Testis (tissue), 2 donors: ENCODE measurements around the gene ACTR1A.

Experiments
- CTCF ChIP-seq, 3 experiments: fragments of 450-650 bp in 2 of 3; fragments of 200-600 bp in 1 of 3; sonication (generic) in 1 of 3; IDR thresholded peaks; one replicate each; pipeline ENCODE4 v1.5.1; 2016 to 2019; ENCODE audit warnings: antibody characterized with exemption in 3 of 3, mild to moderate bottlenecking in 2 of 3, moderate library complexity in 1 of 3
- POLR2A ChIP-seq: fragments of 450-650 bp; IDR thresholded peaks from one replicate; pipeline ENCODE4 v1.6.1; 2017; ENCODE audit warnings: antibody characterized with exemption, mild to moderate bottlenecking, moderate library complexity

DNA sequence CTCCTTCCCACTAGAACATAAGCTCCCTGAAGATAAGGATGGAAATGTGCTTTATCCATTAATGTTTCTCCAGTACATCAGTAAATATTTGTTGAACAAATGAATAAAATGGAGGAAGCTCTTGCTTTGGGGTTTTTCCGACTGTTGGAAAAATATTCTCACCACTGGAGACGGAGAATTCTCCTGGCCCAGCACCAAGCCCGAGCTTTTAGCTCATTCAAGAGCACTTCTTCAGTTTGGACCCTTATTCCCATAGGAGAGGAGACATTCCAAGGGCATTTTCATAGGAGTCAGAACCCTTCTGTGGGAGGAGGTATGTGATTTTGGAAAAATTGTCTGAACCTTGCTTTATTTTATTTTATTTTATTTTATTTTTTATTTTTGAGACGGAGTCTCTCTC is 22.2 kb upstream of the ACTR1A start:
- no peak for TF ChIP-seq POLR2A
- TF ChIP-seq CTCF (IDR thresholded peaks at IDR 0.05) = no peak
